ENCODE data around the gene CALY.

Gene CALY

GRCh38 chr10:133329491-133330202 is 7.0 kb downstream of the CALY start:
- Histone ChIP-seq H3K4me1 (ENCODE audit: control insufficient read depth, insufficient read depth, low read length) (no peaks in the 10 kb centered on the region), H3K4me3 (ENCODE audit: low read length) (no peak overlapping the region), H3K9me3 (ENCODE audit: control insufficient read depth, insufficient read depth, low read length) (no peaks in the 10 kb centered on the region), H3K27ac (ENCODE audit: low read length) (no peak overlapping the region), H3K27me3 (ENCODE audit: control insufficient read depth, insufficient read depth, low read length) (peaks cover 22% of the 10 kb centered on the region; the same call in 1 of the 2 replicates), H3K36me3 (ENCODE audit: control insufficient read depth, insufficient read depth, low read length) (no peaks in the 10 kb centered on the region)
- no CpG with 5 or more reads among the region's 37 CpGs for WGBS (ENCODE audit: insufficient coverage, insufficient read length)
- DNase-seq (ENCODE audit: low read depth, low spot score) = peak; percentile 74

GRCh38 chr10:133328358-133329343 is 8.0 kb downstream of the CALY start:
- no peaks in the 10 kb centered on the region for H3K36me3 ChIP-seq (ENCODE audit: control insufficient read depth, insufficient read depth, low read length)
- H3K4me3 ChIP-seq (ENCODE audit: low read length) = no peak overlapping the region
- H3K27me3 ChIP-seq (ENCODE audit: control insufficient read depth, insufficient read depth, low read length) = peaks cover 18% of the 10 kb centered on the region; the same call in 1 of the 2 replicates
- H3K27ac ChIP-seq (ENCODE audit: low read length) = no peak overlapping the region
- peaks cover 3% of the 10 kb centered on the region; the same call in 1 of the 2 replicates for H3K4me1 ChIP-seq (ENCODE audit: control insufficient read depth, insufficient read depth, low read length)
- H3K9me3 ChIP-seq (ENCODE audit: control insufficient read depth, insufficient read depth, low read length) = no peaks in the 10 kb centered on the region
- no CpG with 5 or more reads among the region's 15 CpGs for WGBS (ENCODE audit: insufficient coverage, insufficient read length)
- DNase-seq (ENCODE audit: low read depth, low spot score) = no peak

GRCh38 chr10:133327651-133328357 is 8.9 kb downstream of the CALY start:
- Histone ChIP-seq H3K36me3 (ENCODE audit: control insufficient read depth, insufficient read depth, low read length) (no peaks in the 10 kb centered on the region), H3K4me3 (ENCODE audit: low read length) (no peak overlapping the region), H3K27me3 (ENCODE audit: control insufficient read depth, insufficient read depth, low read length) (peaks cover 13% of the 10 kb centered on the region; the same call in 1 of the 2 replicates), H3K4me1 (ENCODE audit: control insufficient read depth, insufficient read depth, low read length) (peaks cover 3% of the 10 kb centered on the region; the same call in 1 of the 2 replicates), H3K9me3 (ENCODE audit: control insufficient read depth, insufficient read depth, low read length) (no peaks in the 10 kb centered on the region), H3K27ac (ENCODE audit: low read length) (no peak overlapping the region)
- no CpG with 5 or more reads among the region's 12 CpGs for WGBS (ENCODE audit: insufficient coverage, insufficient read length)
- no peak for DNase-seq (ENCODE audit: low read depth, low spot score)

GRCh38 chr10:133326745-133327650 is 9.7 kb downstream of the CALY start:
- no peaks in the 10 kb centered on the region for H3K9me3 ChIP-seq (ENCODE audit: control insufficient read depth, insufficient read depth, low read length)
- WGBS (ENCODE audit: insufficient coverage, insufficient read length) = no CpG with 5 or more reads among the region's 28 CpGs
- no peak for DNase-seq (ENCODE audit: low read depth, low spot score)
- H3K27ac ChIP-seq (ENCODE audit: low read length) = no peak overlapping the region
- H3K4me3 ChIP-seq (ENCODE audit: low read length) = no peak overlapping the region; the same call in 1 of the 2 replicates
- H3K27me3 ChIP-seq (ENCODE audit: control insufficient read depth, insufficient read depth, low read length) = peaks cover 9% of the 10 kb centered on the region; the same call in 1 of the 2 replicates
- peaks cover 3% of the 10 kb centered on the region; the same call in 1 of the 2 replicates for H3K4me1 ChIP-seq (ENCODE audit: control insufficient read depth, insufficient read depth, low read length)
- no peaks in the 10 kb centered on the region for H3K36me3 ChIP-seq (ENCODE audit: control insufficient read depth, insufficient read depth, low read length)

GRCh38 chr10:133326223-133326551 is 10.5 kb downstream of the CALY start:
- no CpG with 5 or more reads among the region's 9 CpGs for WGBS (ENCODE audit: insufficient coverage, insufficient read length)
- H3K27ac ChIP-seq (ENCODE audit: low read length) = no peak overlapping the region
- no peaks in the 10 kb centered on the region for H3K36me3 ChIP-seq (ENCODE audit: control insufficient read depth, insufficient read depth, low read length)
- H3K9me3 ChIP-seq (ENCODE audit: control insufficient read depth, insufficient read depth, low read length) = no peaks in the 10 kb centered on the region
- H3K4me1 ChIP-seq (ENCODE audit: control insufficient read depth, insufficient read depth, low read length) = peaks cover 3% of the 10 kb centered on the region; the same call in 1 of the 2 replicates
- peaks cover 7% of the 10 kb centered on the region; the same call in 1 of the 2 replicates for H3K27me3 ChIP-seq (ENCODE audit: control insufficient read depth, insufficient read depth, low read length)
- no peak for DNase-seq (ENCODE audit: low read depth, low spot score)
- H3K4me3 ChIP-seq (ENCODE audit: low read length) = peak overlapping the region; percentile 35; the same call in 1 of the 2 replicates

GRCh38 chr10:133325440-133326222 is 11.1 kb downstream of the CALY start:
- no peak for DNase-seq (ENCODE audit: low read depth, low spot score)
- Histone ChIP-seq H3K36me3 (ENCODE audit: control insufficient read depth, insufficient read depth, low read length) (no peaks in the 10 kb centered on the region), H3K4me1 (ENCODE audit: control insufficient read depth, insufficient read depth, low read length) (peaks cover 3% of the 10 kb centered on the region; the same call in 1 of the 2 replicates), H3K4me3 (ENCODE audit: low read length) (peak overlapping the region; percentile 35; the same call in 1 of the 2 replicates), H3K9me3 (ENCODE audit: control insufficient read depth, insufficient read depth, low read length) (no peaks in the 10 kb centered on the region), H3K27me3 (ENCODE audit: control insufficient read depth, insufficient read depth, low read length) (peaks cover 7% of the 10 kb centered on the region; the same call in 1 of the 2 replicates), H3K27ac (ENCODE audit: low read length) (no peak overlapping the region)
- WGBS (ENCODE audit: insufficient coverage, insufficient read length) = no CpG with 5 or more reads among the region's 91 CpGs

- H3K27ac ChIP-seq (ENCODE audit: low read length) = no peak overlapping the region
- H3K4me3 ChIP-seq (ENCODE audit: low read length) = no peak overlapping the region
- no peak for DNase-seq (ENCODE audit: low read depth, low spot score)
These were observed 11.8 kb downstream of the CALY start for GRCh38 chr10:133324857-133325260.

GRCh38 chr10:133324198-133324792 is 12.4 kb downstream of the CALY start:
- WGBS (ENCODE audit: insufficient coverage, insufficient read length) = no CpG with 5 or more reads among the region's 13 CpGs
- DNase-seq (ENCODE audit: low read depth, low spot score) = no peak
- Histone ChIP-seq H3K27me3 (ENCODE audit: control insufficient read depth, insufficient read depth, low read length) (peaks cover 7% of the 10 kb centered on the region; the same call in 1 of the 2 replicates), H3K9me3 (ENCODE audit: control insufficient read depth, insufficient read depth, low read length) (no peaks in the 10 kb centered on the region), H3K36me3 (ENCODE audit: control insufficient read depth, insufficient read depth, low read length) (no peaks in the 10 kb centered on the region), H3K4me3 (ENCODE audit: low read length) (no peak overlapping the region), H3K27ac (ENCODE audit: low read length) (no peak overlapping the region), H3K4me1 (ENCODE audit: control insufficient read depth, insufficient read depth, low read length) (peaks cover 3% of the 10 kb centered on the region; the same call in 1 of the 2 replicates)

More at GRCh38 chr10:133324857-133325260, 11.8 kb downstream of the CALY start:
- Histone ChIP-seq H3K27me3 (ENCODE audit: control insufficient read depth, insufficient read depth, low read length) (peaks cover 7% of the 10 kb centered on the region; the same call in 1 of the 2 replicates), H3K4me1 (ENCODE audit: control insufficient read depth, insufficient read depth, low read length) (peaks cover 3% of the 10 kb centered on the region; the same call in 1 of the 2 replicates), H3K36me3 (ENCODE audit: control insufficient read depth, insufficient read depth, low read length) (no peaks in the 10 kb centered on the region), H3K9me3 (ENCODE audit: control insufficient read depth, insufficient read depth, low read length) (no peaks in the 10 kb centered on the region)
- no CpG with 5 or more reads among the region's 20 CpGs for WGBS (ENCODE audit: insufficient coverage, insufficient read length)
